ENCODE results near the gene SHISA9. TPM values are rescaled to one million over a fixed set of nuclear protein-coding genes. Genes with fewer than 3 reads are reported as not detected.

SHISA9 gene
- total RNA-seq, 1 donor from 2014 or later, result 96.6 TPM

- Mint-ChIP-seq H3K4me1 (ENCODE audit: low read depth, unreplicated experiment) (no peaks in the 10 kb centered on the region), H3K9me3 (ENCODE audit: unreplicated experiment) (peaks cover 1% of the 10 kb centered on the region), H3K27ac (ENCODE audit: unreplicated experiment) (no peak overlapping the region), H3K4me3 (ENCODE audit: unreplicated experiment) (no peak overlapping the region), H3K27me3 (ENCODE audit: unreplicated experiment) (peaks cover 1% of the 10 kb centered on the region), H3K36me3 (ENCODE audit: unreplicated experiment) (peaks cover 5% of the 10 kb centered on the region)
- TF ChIP-seq CTCF (IDR thresholded peaks at IDR 0.05; ENCODE audit: partially characterized antibody, unreplicated experiment), result no peak
- DNase-seq, result no peak
These were observed 86.7 kb downstream of the SHISA9 start for GRCh38 chr16:12988071-12988470.

DNA sequence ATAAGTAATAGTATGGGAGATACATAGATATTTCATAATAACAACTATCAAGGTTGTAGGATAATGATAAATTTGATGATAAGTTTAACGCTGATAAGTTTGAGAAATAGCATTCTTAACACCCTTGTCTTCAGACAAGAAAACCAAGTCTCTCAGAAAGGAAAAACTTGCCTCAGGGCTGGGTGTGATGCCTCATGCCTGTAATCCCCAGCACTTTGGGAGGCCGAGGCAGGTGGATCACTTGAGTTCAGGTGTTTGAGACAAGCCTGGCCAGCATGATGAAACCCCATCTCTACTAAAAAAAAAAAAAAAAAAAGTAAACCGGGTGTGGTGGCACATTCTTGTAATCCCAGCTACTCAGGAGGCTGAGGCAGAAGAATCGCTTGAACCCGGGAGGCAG lies 90.7 kb downstream of the SHISA9 start:
- Mint-ChIP-seq H3K4me1 (ENCODE audit: low read depth, unreplicated experiment) (no peaks in the 10 kb centered on the region), H3K27me3 (ENCODE audit: unreplicated experiment) (peaks cover 1% of the 10 kb centered on the region), H3K36me3 (ENCODE audit: unreplicated experiment) (no peaks in the 10 kb centered on the region), H3K4me3 (ENCODE audit: unreplicated experiment) (no peak overlapping the region), H3K9me3 (ENCODE audit: unreplicated experiment) (peaks cover 1% of the 10 kb centered on the region), H3K27ac (ENCODE audit: unreplicated experiment) (no peak overlapping the region)
- DNase-seq, result no peak
- TF ChIP-seq CTCF (IDR thresholded peaks at IDR 0.05; ENCODE audit: partially characterized antibody, unreplicated experiment), result no peak

- Mint-ChIP-seq H3K9me3 (ENCODE audit: unreplicated experiment) (no peaks in the 10 kb centered on the region), H3K27me3 (ENCODE audit: unreplicated experiment) (peaks cover 1% of the 10 kb centered on the region), H3K27ac (ENCODE audit: unreplicated experiment) (no peak overlapping the region), H3K4me1 (ENCODE audit: low read depth, unreplicated experiment) (no peaks in the 10 kb centered on the region), H3K36me3 (ENCODE audit: unreplicated experiment) (peaks cover 5% of the 10 kb centered on the region), H3K4me3 (ENCODE audit: unreplicated experiment) (no peak overlapping the region)
- no peak for TF ChIP-seq CTCF (IDR thresholded peaks at IDR 0.05; ENCODE audit: partially characterized antibody, unreplicated experiment)
- DNase-seq, result no peak
These were observed 93.0 kb downstream of the SHISA9 start for GRCh38 chr16:12994402-12994801.

GRCh38 chr16:12995721-12996372 lies 94.4 kb downstream of the SHISA9 start:
- DNase-seq, result no peak
- no peak for TF ChIP-seq CTCF (IDR thresholded peaks at IDR 0.05; ENCODE audit: partially characterized antibody, unreplicated experiment)
- no peaks in the 10 kb centered on the region for H3K4me1 Mint-ChIP-seq (ENCODE audit: low read depth, unreplicated experiment)
- no peak overlapping the region for H3K4me3 Mint-ChIP-seq (ENCODE audit: unreplicated experiment)
- peaks cover 5% of the 10 kb centered on the region for H3K36me3 Mint-ChIP-seq (ENCODE audit: unreplicated experiment)
- no peaks in the 10 kb centered on the region for H3K27me3 Mint-ChIP-seq (ENCODE audit: unreplicated experiment)
- H3K27ac Mint-ChIP-seq (ENCODE audit: unreplicated experiment), result no peak overlapping the region
- no peaks in the 10 kb centered on the region for H3K9me3 Mint-ChIP-seq (ENCODE audit: unreplicated experiment)

DNA sequence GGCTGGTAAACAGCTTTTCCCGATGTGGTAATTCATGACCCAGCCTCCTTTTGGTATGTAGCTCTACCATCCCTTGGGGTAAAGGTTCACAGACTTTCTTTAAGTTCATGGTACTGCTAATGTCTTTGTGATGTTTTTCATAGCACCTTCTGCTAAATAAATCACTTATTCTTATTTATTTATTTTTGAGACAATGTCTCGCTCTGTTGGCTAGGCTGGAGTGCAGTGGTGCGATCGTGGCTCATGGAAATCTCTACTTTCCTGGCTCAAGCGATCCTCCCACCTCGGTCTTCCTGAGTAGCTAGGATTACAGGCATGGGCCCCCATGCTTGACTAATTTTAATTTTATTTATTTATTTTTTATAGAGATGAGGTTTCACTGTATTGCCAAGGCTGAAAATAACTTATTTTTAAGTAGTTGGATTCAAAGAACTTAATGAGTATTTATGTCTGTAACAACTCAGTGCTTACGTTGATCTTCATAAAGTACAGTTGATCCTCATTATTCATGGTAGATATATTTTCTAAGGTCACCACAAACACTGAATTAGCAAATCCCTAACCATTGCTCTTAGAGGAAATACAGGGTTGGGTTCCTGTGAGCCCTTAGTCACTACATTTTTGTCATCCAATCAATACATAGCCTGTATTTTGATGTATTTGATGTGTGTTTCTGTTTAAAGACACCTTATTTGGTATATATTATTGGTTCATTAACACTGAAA lies 97.1 kb downstream of the SHISA9 start:
- peaks cover 5% of the 10 kb centered on the region for H3K36me3 Mint-ChIP-seq (ENCODE audit: unreplicated experiment)
- no peak overlapping the region for H3K27ac Mint-ChIP-seq (ENCODE audit: unreplicated experiment)
- peaks cover 3% of the 10 kb centered on the region for H3K9me3 Mint-ChIP-seq (ENCODE audit: unreplicated experiment)
- no peak for DNase-seq
- no peak overlapping the region for H3K4me3 Mint-ChIP-seq (ENCODE audit: unreplicated experiment)
- H3K27me3 Mint-ChIP-seq (ENCODE audit: unreplicated experiment), result no peaks in the 10 kb centered on the region
- H3K4me1 Mint-ChIP-seq (ENCODE audit: low read depth, unreplicated experiment), result peaks cover 8% of the 10 kb centered on the region
- TF ChIP-seq CTCF (IDR thresholded peaks at IDR 0.05; ENCODE audit: partially characterized antibody, unreplicated experiment), result no peak

Measured in glutamatergic neuron (in vitro differentiated cells).